ENCODE results near the gene ZDHHC5.
"Not testable (repeated sequence)": the region's sequence is repeated elsewhere in the genome, so short reads cannot be mapped to it uniquely, and the experiment has no call there.

Gene ZDHHC5

GRCh38 chr11:57647960-57648800 is 19.7 kb upstream of the ZDHHC5 start:
- no peak overlapping the region for H3K27ac ChIP-seq
- peak overlapping the region; percentile 53 for H3K4me3 ChIP-seq
- no peak for DNase-seq (ENCODE audit: low spot score)
- TF ChIP-seq CTCF (IDR thresholded peaks at IDR 0.05), result no peak

- H3K4me3 ChIP-seq, result peak overlapping the region; percentile 53
- H3K27ac ChIP-seq, result peak overlapping the region in 1 of 2 donors; percentile 40
- no peak for DNase-seq (ENCODE audit: low spot score)
- no peak for TF ChIP-seq CTCF (IDR thresholded peaks at IDR 0.05)
Measured at GRCh38 chr11:57648801-57649735, 18.8 kb upstream of the ZDHHC5 start.

- peak within 1 kb of the TSS in 1 of 2 donors; percentile 40 for H3K27ac ChIP-seq
- peak; percentile 92 for DNase-seq (ENCODE audit: low spot score)
- no peak for TF ChIP-seq CTCF (IDR thresholded peaks at IDR 0.05)
- H3K4me3 ChIP-seq, result peak within 1 kb of the TSS; percentile 53
Measured at GRCh38 chr11:57649826-57650738, 17.8 kb upstream of the ZDHHC5 start, which contains the start of gene YPEL4. TSS of gene YPEL4 (minus strand) at chr11:57649912. CDS start at chr11:57647107, 2,805 bp downstream.

- H3K4me3 ChIP-seq, result no peak overlapping the region
- TF ChIP-seq CTCF (IDR thresholded peaks at IDR 0.05), result no peak
- no peak for DNase-seq (ENCODE audit: low spot score)
- no peak overlapping the region for H3K27ac ChIP-seq
Measured at GRCh38 chr11:57650739-57651090, 17.2 kb upstream of the ZDHHC5 start.

GRCh38 chr11:57651408-57651807 is 16.5 kb upstream of the ZDHHC5 start:
- Histone ChIP-seq H3K27ac (no peak overlapping the region), H3K4me3 (no peak overlapping the region)
- no peak for TF ChIP-seq CTCF (IDR thresholded peaks at IDR 0.05)
- DNase-seq (ENCODE audit: low spot score), result no peak

- H3K4me3 ChIP-seq; H3K27ac ChIP-seq; DNase-seq (ENCODE audit: low spot score): not testable (repeated sequence)
Measured at GRCh38 chr11:57652230-57652629, 15.7 kb upstream of the ZDHHC5 start.
